HepG2 (cell line): Measurements from ENCODE around the gene PANK1. TPM values are rescaled to one million over a fixed set of nuclear protein-coding genes. Genes with fewer than 3 reads are reported as not detected.

Experiments used
- ATAC-seq: fragments of 200-7000 bp; cut with Tn5 transposase; 3 replicates; pipeline ENCODE4 v1.9.1; 2020; ENCODE audit warnings: mild to moderate bottlenecking, moderate library complexity
- BruUV-seq: library from RNA; stranded (reverse); fragments of 400-500 nt; replicated peaks from 2 replicates; lab custom pipeline; 2021; lab: Mats Ljungman, UMichigan
- CTCF ChIA-PET: fragments of 300-600 bp; formaldehyde crosslinking; extraction: SDS; loops from one replicate; lab custom pipeline; 2021; ENCODE audit warnings: low total read pairs, inconsistent platforms, low intra/inter-chr PET ratio; lab: Yijun Ruan, JAX
- POLR2A ChIA-PET: fragments of 350-600 bp; sonication (Branson Sonifier 250); formaldehyde crosslinking; loops from one replicate; lab custom pipeline; 2020; ENCODE audit warnings: antibody characterized with exemption, inconsistent platforms; lab: Yijun Ruan, JAX
- DNase-seq: peaks from one replicate; pipeline ENCODE4 v3.0.0-alpha.2; 2015; ENCODE audit warnings: low spot score
- FAIRE-seq: peaks from 3 replicates; lab custom pipeline; 2011; peaks lifted over from hg19 to GRCh38; lab: Jason Lieb, UNC
- H2AFZ ChIP-seq: one replicate; pipeline ENCODE4 v1.6.1; 2011; ENCODE audit warnings: low read length, inconsistent platforms
- H3K27ac ChIP-seq: fragments of 300-600 bp; 3 replicates; pipeline ENCODE4 v1.8.0; 2011; ENCODE audit warnings: mixed run types, mild to moderate bottlenecking, mixed read lengths, low read length, inconsistent platforms; ENCODE audit not compliant: insufficient read depth; ENCODE audit errors: extremely low read length
- H3K27me3 ChIP-seq, 2 experiments: fragments of 200-600 bp in 1 of 2; 2 replicates in 1 of 2; 3 replicates in 1 of 2; pipeline versions ENCODE4 v1.6.0 to v1.8.0; 2011; ENCODE audit warnings: low read length in 2 of 2, mild to moderate bottlenecking in 2 of 2, moderate library complexity in 2 of 2, inconsistent platforms in 1 of 2; ENCODE audit not compliant: insufficient read depth in 2 of 2, control insufficient read depth in 1 of 2
- H3K36me3 ChIP-seq, 2 experiments: fragments of 200-600 bp in 1 of 2; replicated peaks in 1 of 2; 2 replicates in 1 of 2; 3 replicates in 1 of 2; pipeline versions ENCODE4 v1.5.1 to v1.8.0; 2011; ENCODE audit warnings: low read length in 2 of 2, inconsistent platforms in 1 of 2; ENCODE audit not compliant: insufficient read depth in 2 of 2, control insufficient read depth in 1 of 2
- H3K4me1 ChIP-seq: 2 replicates; pipeline ENCODE4 v1.5.1; 2012; ENCODE audit warnings: low read length, inconsistent platforms; ENCODE audit not compliant: insufficient read depth
- H3K4me2 ChIP-seq: 2 replicates; pipeline ENCODE4 v1.6.0; 2011; ENCODE audit warnings: low read depth, low read length, inconsistent platforms
- H3K4me3 ChIP-seq, 3 experiments: fragments of 200-600 bp in 1 of 3; sonication (generic), shearing (Covaris generic) in 1 of 3; replicated peaks in 1 of 3; 2 replicates each; pipeline ENCODE4 v1.5.1; 2011 to 2016; ENCODE audit warnings: low read length in 3 of 3, inconsistent platforms in 2 of 3, low read depth in 2 of 3, mild to moderate bottlenecking in 2 of 3, control low read depth in 1 of 3, mixed read lengths in 1 of 3; ENCODE audit not compliant: insufficient read depth in 1 of 3
- H3K79me2 ChIP-seq: one replicate; pipeline ENCODE4 v1.6.1; 2011; ENCODE audit warnings: low read length, inconsistent platforms; ENCODE audit not compliant: insufficient read depth
- H3K9ac ChIP-seq: 2 replicates; pipeline ENCODE4 v1.6.0; 2011; ENCODE audit warnings: mild to moderate bottlenecking, low read depth, low read length, inconsistent platforms; ENCODE audit not compliant: insufficient read depth
- H3K9me3 ChIP-seq: 2 replicates; pipeline ENCODE4 v1.5.1; 2012; ENCODE audit warnings: mild to moderate bottlenecking, low read length
- H4K20me1 ChIP-seq: 2 replicates; pipeline ENCODE4 v1.6.0; 2011; ENCODE audit warnings: inconsistent platforms, mild to moderate bottlenecking, low read length, moderate library complexity; ENCODE audit not compliant: insufficient read depth
- RARA ChIP-seq: IDR thresholded peaks from 2 replicates; pipeline ENCODE4 v1.6.1; 2016; ENCODE audit warnings: missing genetic modification reagents, missing compliant biosample characterization
- RNF219 ChIP-seq: sonication (generic); formaldehyde crosslinking; IDR thresholded peaks from 2 replicates; pipeline ENCODE4 v1.5.0; 2020; ENCODE audit warnings: mild to moderate bottlenecking, missing genetic modification reagents
- SAFB2 ChIP-seq: sonication (generic); formaldehyde crosslinking; IDR thresholded peaks from 2 replicates; pipeline ENCODE4 v1.5.1; 2020; ENCODE audit warnings: missing genetic modification reagents, low read depth, mild to moderate bottlenecking, borderline replicate concordance
- SMYD3 ChIP-seq: sonication (generic); formaldehyde crosslinking; IDR thresholded peaks from 2 replicates; pipeline ENCODE4 v1.8.1; 2023; ENCODE audit warnings: mild to moderate bottlenecking, missing genetic modification reagents
- TEAD3 ChIP-seq: optimal IDR thresholded peaks from 2 replicates; pipeline ENCODE3; 2016; ENCODE audit warnings: borderline replicate concordance
- YEATS4 ChIP-seq: sonication (generic); formaldehyde crosslinking; IDR thresholded peaks from 2 replicates; pipeline ENCODE4 v1.4.0; 2020; ENCODE audit warnings: missing genetic modification reagents, borderline replicate concordance
- ZNF569 ChIP-seq: sonication (generic); formaldehyde crosslinking; IDR thresholded peaks from 2 replicates; pipeline ENCODE4 v1.5.0; 2020; ENCODE audit warnings: mild to moderate bottlenecking, missing genetic modification reagents, moderate library complexity, borderline replicate concordance
- ZNF710 ChIP-seq: sonication (generic); formaldehyde crosslinking; IDR thresholded peaks from 2 replicates; pipeline ENCODE4 v1.5.0; 2020; ENCODE audit warnings: mild to moderate bottlenecking, missing genetic modification reagents, borderline replicate concordance
- WGBS: methylation state at CpG from one replicate; pipeline ENCODE4 v1.1.6; 2017; ENCODE audit warnings: low lambda C conversion rate; 5-methylcytosine and 5-hydroxymethylcytosine counted together
- in situ Hi-C: cut with HindIII; loops from 2 replicates; pipeline ENCODE4 v1.10.0; 2017; ENCODE audit warnings: low pct_unique_long_range_greater_than_20kb; ENCODE audit not compliant: extremely low pct_ligation_motif_present
- intact Hi-C: fragments of 100-400 bp; cut with micrococcal nuclease; formaldehyde crosslinking; loops from one replicate; pipeline ENCODE4 v1.10.0; 2022; ENCODE audit not compliant: unreplicated experiment
- polyA plus RNA-seq, 8 experiments: library from polyadenylated mRNA; depleted of rRNA in 3 of 8; stranded (reverse) in 7 of 8; unstranded in 1 of 8; fragments of >200 nt; fragmentation: Illumina TruSeq in 4 of 8; extraction: Trizol in 4 of 8; gene quantifications; 2 replicates each; pipeline versions ENCODE4 v1.2.1 to v1.2.3, GENCODE V29; 2011 to 2016; ENCODE audit warnings: low read depth in 4 of 8, missing spikeins in 1 of 8, mixed read lengths in 1 of 8; ENCODE audit not compliant: insufficient read depth in 1 of 8
- total RNA-seq, 5 experiments: library from RNA; depleted of rRNA; stranded (reverse); fragments of >200 nt; fragmentation: Illumina TruSeq; extraction: Trizol; gene quantifications; 2 replicates each; pipeline ENCODE4 v1.2.3, GENCODE V29; 2016; ENCODE audit warnings: low read depth in 1 of 5

The PANK1 gene
- total and polyA plus RNA-seq, 2 of the 13 experiments (the other 11 are each of a cell fraction or from before 2014, with no cell fraction given): 18.2 to 33.3 TPM

GRCh38 chr10:89692416-89692815, 47.4 kb upstream of the PANK1 start:
- in situ Hi-C loops (no loop called here), intact Hi-C loops (no loop called here)
- no TSS peak for BruUV-seq
- Histone ChIP-seq H3K79me2 (no peaks in the 10 kb centered on the region), H3K9me3 (no peaks in the 10 kb centered on the region), H3K27ac (no peak overlapping the region), H3K9ac (no peak overlapping the region), H3K4me3 (no peak overlapping the region), H3K27me3 (no peaks in the 10 kb centered on the region), H4K20me1 (no peaks in the 10 kb centered on the region), H3K4me1 (peaks cover 7% of the 10 kb centered on the region), H2AFZ (no peak overlapping the region), H3K4me2 (no peak overlapping the region), H3K36me3 (no peaks in the 10 kb centered on the region; a peak in 1 of 5 replicates)
- no peak for ATAC-seq
- ChIA-PET POLR2A (no interaction called here), CTCF (no interaction called here)
- DNase-seq: no peak
- WGBS: 69% methylated on average over 4 of the region's 4 CpGs
- TF ChIP-seq SAFB2 (CRISPR knock-in tag): no peak
- TF ChIP-seq TEAD3 (CRISPR knock-in tag): no peak
- TF ChIP-seq YEATS4 (CRISPR knock-in tag): no peak
- no peak for TF ChIP-seq ZNF710
- TF ChIP-seq RARA (CRISPR knock-in tag): no peak
- no peak for TF ChIP-seq ZNF569
- TF ChIP-seq RNF219 (CRISPR knock-in tag): no peak
- no peak for TF ChIP-seq SMYD3
- no peak for FAIRE-seq
